GM12874 (cell line): ENCODE data around the gene RSBN1L.

Experiments
- CTCF ChIP-seq: IDR thresholded peaks from 2 replicates; pipeline ENCODE4 v1.5.1; 2011; ENCODE audit warnings: low read depth, mild to moderate bottlenecking, control low read depth, low read length, moderate library complexity; ENCODE audit not compliant: insufficient read depth

The RSBN1L gene

GRCh38 chr7:77690289-77690688, 6.0 kb upstream of the RSBN1L start:
- TF ChIP-seq CTCF, result no peak

DNA sequence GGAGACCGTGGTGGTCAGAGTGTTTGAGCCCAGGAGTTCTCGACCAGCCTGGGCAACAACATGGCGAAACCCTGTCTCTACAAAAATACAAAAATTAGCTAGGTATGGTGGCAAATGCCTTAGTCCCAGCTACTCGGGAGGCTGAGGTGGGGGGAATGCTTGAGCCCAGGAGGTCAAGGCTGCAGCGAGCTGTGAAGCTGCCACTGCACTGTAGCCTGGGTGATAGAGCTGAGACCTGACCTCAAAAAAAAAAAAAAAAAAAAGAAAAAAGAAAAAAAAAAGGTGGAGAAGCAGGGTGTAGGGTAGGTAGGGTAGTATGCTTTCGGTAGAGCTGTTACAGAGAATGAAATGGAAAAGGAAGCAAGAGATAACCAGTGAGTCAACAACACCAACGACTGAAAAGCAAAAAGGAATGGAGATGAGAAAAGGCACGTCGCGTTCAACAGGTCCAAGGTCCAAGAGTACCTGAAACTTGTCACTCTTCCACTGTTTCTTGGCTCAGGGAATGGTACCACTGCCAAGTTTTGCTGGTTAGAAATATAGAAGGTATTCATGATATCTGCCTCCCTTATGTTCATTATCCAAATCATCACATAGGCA, 4.3 kb upstream of the RSBN1L start:
- no peak for TF ChIP-seq CTCF

GRCh38 chr7:77693830-77694583, 2.3 kb upstream of the RSBN1L start:
- TF ChIP-seq CTCF, result no peak

- no peak for TF ChIP-seq CTCF
Observed at GRCh38 chr7:77696643-77697534, 630 bp downstream of the RSBN1L start.

DNA sequence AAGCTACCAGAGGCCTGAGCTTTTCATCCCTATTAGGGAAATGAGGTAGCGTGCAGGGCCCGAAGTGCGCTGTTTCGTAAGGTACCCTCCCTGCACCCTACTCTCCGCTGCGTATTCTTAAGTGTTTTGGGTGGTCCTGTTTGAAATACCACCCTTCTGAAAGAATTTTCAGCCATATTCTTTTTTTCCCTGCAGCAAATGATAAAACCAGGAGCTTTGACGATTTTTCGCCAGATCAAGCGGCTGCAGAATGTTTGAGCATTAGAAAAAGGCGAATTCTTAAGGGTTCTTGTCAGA, 1.2 kb downstream of the RSBN1L start:
- no peak for TF ChIP-seq CTCF

DNA sequence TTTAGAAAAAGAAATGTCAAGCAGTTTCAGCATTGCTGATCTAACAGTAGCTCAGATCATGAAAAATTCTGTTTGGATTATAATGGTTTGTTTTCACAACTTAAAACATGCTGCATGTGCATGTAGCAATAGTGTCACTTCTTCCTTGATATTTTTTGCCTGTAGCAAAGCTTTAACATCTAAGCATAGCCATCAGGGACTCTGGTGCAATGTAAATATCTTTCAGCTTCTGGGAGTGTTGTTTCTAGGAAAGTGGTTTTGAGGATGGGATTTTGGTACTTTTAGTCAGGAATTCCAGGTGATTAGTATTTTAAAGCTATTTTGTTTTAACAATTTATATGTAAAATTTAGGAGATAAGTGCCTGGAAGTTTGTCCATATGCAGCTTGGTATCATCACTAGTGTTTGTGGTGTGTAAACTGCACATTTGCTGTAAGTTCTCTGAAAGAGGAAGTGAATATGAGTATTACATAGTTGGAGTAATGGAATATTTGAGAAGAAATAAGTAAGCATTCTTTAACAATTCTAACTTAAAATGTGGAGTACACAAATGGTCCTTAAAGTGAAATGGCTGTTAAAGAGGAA, 1.9 kb downstream of the RSBN1L start:
- TF ChIP-seq CTCF, result no peak

DNA sequence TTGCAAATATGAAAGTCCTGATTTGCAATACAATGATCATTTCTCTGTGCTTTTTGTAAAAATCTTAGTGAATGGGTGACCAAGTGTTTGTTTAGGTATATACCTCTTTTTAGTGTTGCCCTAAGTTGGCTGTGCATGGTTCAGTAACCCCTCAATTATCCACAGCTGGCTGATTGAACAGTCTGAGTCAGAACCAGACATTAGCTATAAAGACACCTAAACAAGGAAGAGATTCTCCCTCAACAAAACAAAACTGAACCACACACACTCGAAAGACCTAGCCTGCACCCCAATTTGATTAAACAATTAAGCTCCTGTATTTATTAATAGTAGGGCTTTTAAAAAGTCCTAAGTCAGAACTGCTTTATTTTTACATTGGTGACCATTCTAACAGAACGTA, 2.8 kb downstream of the RSBN1L start:
- no peak for TF ChIP-seq CTCF
